ENCODE results near the gene APEH.
"Not testable (repeated sequence)": the region's sequence is repeated elsewhere in the genome, so short reads cannot be mapped to it uniquely, and the experiment has no call there.

The APEH gene

GRCh38 chr3:49686769-49687423, 12.7 kb downstream of the APEH start:
- H3F3A ChIP-seq (ENCODE audit: insufficient read depth); H3K9me3 ChIP-seq (ENCODE audit: insufficient read depth, low read length); H3K27me3 ChIP-seq (ENCODE audit: low read length); H3K4me2 ChIP-seq (ENCODE audit: low read depth, low read length, poor library complexity, severe bottlenecking); H3K27ac ChIP-seq (ENCODE audit: low read depth, low read length); H3K79me2 ChIP-seq (ENCODE audit: insufficient read depth, low read length); H3K9me2 ChIP-seq (replicated peaks; ENCODE audit: insufficient read depth, low read length); H3K36me3 ChIP-seq (ENCODE audit: low read length); H4K20me1 ChIP-seq (ENCODE audit: low read depth, low read length); H3K4me3 ChIP-seq (ENCODE audit: insufficient read depth, low read length, poor library complexity, severe bottlenecking); H2AFZ ChIP-seq (ENCODE audit: low read depth, low read length, severe bottlenecking); H3K9ac ChIP-seq (ENCODE audit: low read length): not testable (repeated sequence)

GRCh38 chr3:49687424-49687795, 13.3 kb downstream of the APEH start:
- H3K4me3 ChIP-seq (ENCODE audit: insufficient read depth, low read length, poor library complexity, severe bottlenecking); H3K27ac ChIP-seq (ENCODE audit: low read depth, low read length); H4K20me1 ChIP-seq (ENCODE audit: low read depth, low read length); H3K9me3 ChIP-seq (ENCODE audit: insufficient read depth, low read length); H3K9ac ChIP-seq (ENCODE audit: low read length); H2AFZ ChIP-seq (ENCODE audit: low read depth, low read length, severe bottlenecking); H3F3A ChIP-seq (ENCODE audit: insufficient read depth); H3K4me2 ChIP-seq (ENCODE audit: low read depth, low read length, poor library complexity, severe bottlenecking); H3K27me3 ChIP-seq (ENCODE audit: low read length); H3K79me2 ChIP-seq (ENCODE audit: insufficient read depth, low read length); H3K9me2 ChIP-seq (replicated peaks; ENCODE audit: insufficient read depth, low read length); H3K36me3 ChIP-seq (ENCODE audit: low read length): not testable (repeated sequence)

GRCh38 chr3:49688338-49689045, 14.3 kb downstream of the APEH start:
- peak overlapping the region; percentile 31 for H3K27ac ChIP-seq (ENCODE audit: low read depth, low read length)
- not testable (repeated sequence) for H3K9me3 ChIP-seq (ENCODE audit: insufficient read depth, low read length); H3F3A ChIP-seq (ENCODE audit: insufficient read depth); H3K9me2 ChIP-seq (replicated peaks; ENCODE audit: insufficient read depth, low read length); H3K36me3 ChIP-seq (ENCODE audit: low read length); H4K20me1 ChIP-seq (ENCODE audit: low read depth, low read length); H3K27me3 ChIP-seq (ENCODE audit: low read length); H3K79me2 ChIP-seq (ENCODE audit: insufficient read depth, low read length)
- H3K4me2 ChIP-seq (ENCODE audit: low read depth, low read length, poor library complexity, severe bottlenecking), result peak overlapping the region; percentile 77
- peak overlapping the region; percentile 80 for H2AFZ ChIP-seq (ENCODE audit: low read depth, low read length, severe bottlenecking)
- peak overlapping the region; percentile 86 for H3K4me3 ChIP-seq (ENCODE audit: insufficient read depth, low read length, poor library complexity, severe bottlenecking)
- H3K9ac ChIP-seq (ENCODE audit: low read length), result peak overlapping the region; percentile 71

GRCh38 chr3:49689046-49689907, 15.1 kb downstream of the APEH start, which contains the start of the genes MST1 and RNF123:
TSS of gene MST1 (minus strand) at chr3:49689474. CDS start at chr3:49688691, 783 bp downstream.
TSS of gene RNF123 (plus strand) at chr3:49689557. CDS start at chr3:49691166, 1,609 bp downstream.
- H3K9me3 ChIP-seq (ENCODE audit: insufficient read depth, low read length), result no peaks in the 10 kb centered on the region
- peak within 1 kb of the TSS; percentile 31 for H3K27ac ChIP-seq (ENCODE audit: low read depth, low read length)
- peak within 1 kb of the TSS; percentile 77 for H3K4me2 ChIP-seq (ENCODE audit: low read depth, low read length, poor library complexity, severe bottlenecking)
- H2AFZ ChIP-seq (ENCODE audit: low read depth, low read length, severe bottlenecking), result peak within 1 kb of the TSS; percentile 80
- no peak for TF ChIP-seq EZH2phosphoT487 (conservative IDR thresholded peaks at IDR 0.05; ENCODE audit: low read length)
- TF ChIP-seq CTCF (IDR thresholded peaks at IDR 0.05; ENCODE audit: insufficient read depth, low read length, poor library complexity, severe bottlenecking), result no peak
- H3K36me3 ChIP-seq (ENCODE audit: low read length), result no peaks in the 10 kb centered on the region
- H3F3A ChIP-seq (ENCODE audit: insufficient read depth), result no peaks in the 10 kb centered on the region
- 0 out of 2 replicates have a peak, but pooled peaks cover 7% of the 10 kb centered on the region for H3K79me2 ChIP-seq (ENCODE audit: insufficient read depth, low read length)
- peak within 1 kb of the TSS; percentile 86 for H3K4me3 ChIP-seq (ENCODE audit: insufficient read depth, low read length, poor library complexity, severe bottlenecking)
- H3K9me2 ChIP-seq (replicated peaks; ENCODE audit: insufficient read depth, low read length), result no peaks in the 10 kb centered on the region
- no peaks in the 10 kb centered on the region for H4K20me1 ChIP-seq (ENCODE audit: low read depth, low read length)
- H3K9ac ChIP-seq (ENCODE audit: low read length), result peak within 1 kb of the TSS; percentile 71
- no peaks in the 10 kb centered on the region for H3K27me3 ChIP-seq (ENCODE audit: low read length)

GRCh38 chr3:49689908-49690624, 15.9 kb downstream of the APEH start:
- not testable (repeated sequence) for H3K9me3 ChIP-seq (ENCODE audit: insufficient read depth, low read length); H3K36me3 ChIP-seq (ENCODE audit: low read length); H3K27ac ChIP-seq (ENCODE audit: low read depth, low read length); H3K9me2 ChIP-seq (replicated peaks; ENCODE audit: insufficient read depth, low read length); H3K79me2 ChIP-seq (ENCODE audit: insufficient read depth, low read length); H3F3A ChIP-seq (ENCODE audit: insufficient read depth); H3K27me3 ChIP-seq (ENCODE audit: low read length); H4K20me1 ChIP-seq (ENCODE audit: low read depth, low read length)
- H2AFZ ChIP-seq (ENCODE audit: low read depth, low read length, severe bottlenecking), result peak overlapping the region; percentile 80
- peak overlapping the region; percentile 71 for H3K9ac ChIP-seq (ENCODE audit: low read length)
- H3K4me2 ChIP-seq (ENCODE audit: low read depth, low read length, poor library complexity, severe bottlenecking), result peak overlapping the region; percentile 77
- H3K4me3 ChIP-seq (ENCODE audit: insufficient read depth, low read length, poor library complexity, severe bottlenecking), result peak overlapping the region; percentile 86

GRCh38 chr3:49690856-49691255, 16.7 kb downstream of the APEH start:
- not testable (repeated sequence) for H3K4me3 ChIP-seq (ENCODE audit: insufficient read depth, low read length, poor library complexity, severe bottlenecking); H3K9me3 ChIP-seq (ENCODE audit: insufficient read depth, low read length); H3K27me3 ChIP-seq (ENCODE audit: low read length); H3K79me2 ChIP-seq (ENCODE audit: insufficient read depth, low read length); H4K20me1 ChIP-seq (ENCODE audit: low read depth, low read length); H3K9ac ChIP-seq (ENCODE audit: low read length); H3K9me2 ChIP-seq (replicated peaks; ENCODE audit: insufficient read depth, low read length); H3K36me3 ChIP-seq (ENCODE audit: low read length); H3F3A ChIP-seq (ENCODE audit: insufficient read depth); H2AFZ ChIP-seq (ENCODE audit: low read depth, low read length, severe bottlenecking); H3K27ac ChIP-seq (ENCODE audit: low read depth, low read length)
- H3K4me2 ChIP-seq (ENCODE audit: low read depth, low read length, poor library complexity, severe bottlenecking), result peak overlapping the region; percentile 77
